Head of caudate nucleus (tissue), 42 donors: ENCODE results near the gene GUCY1B1.
A peak's percentile ranks its signal among the peaks of the same experiment; 100 is the strongest.
"Not testable (repeated sequence)": the region's sequence is repeated elsewhere in the genome, so short reads cannot be mapped to it uniquely, and the experiment has no call there.

Source experiments
- DNase-seq, 42 donors: peaks; one replicate each; pipeline versions ENCODE4 v3.0.0 to v3.0.0-alpha.2; 2020 to 2021; ENCODE audit warnings: mixed read lengths in 7 of 42
- intact Hi-C: fragments of 100-400 bp; cut with DNase I; formaldehyde crosslinking; loops from one replicate; pipeline ENCODE4 v1.15.0; 2022

The GUCY1B1 gene

GRCh38 chr4:155789391-155789790 is 30.6 kb downstream of the GUCY1B1 start:
- intact Hi-C loops, result loop anchor here (5.0 kb wide), 1 partner anchor 347 kb away; no protein-coding TSS in a partner anchor
- DNase-seq, result peak in 2 of 42 donors; percentile 15 to 35

- intact Hi-C loops, result loop anchor here (5.0 kb wide), 1 partner anchor 348 kb away; no protein-coding TSS in a partner anchor
- DNase-seq, result no peak
Measured at GRCh38 chr4:155789982-155790381, 31.2 kb downstream of the GUCY1B1 start.

GRCh38 chr4:155794589-155795236 is 35.9 kb downstream of the GUCY1B1 start:
- no peak for DNase-seq
- intact Hi-C loops, result no loop called here

- DNase-seq, result no peak
- intact Hi-C loops, result no loop called here
Measured at GRCh38 chr4:155795991-155796390, 37.2 kb downstream of the GUCY1B1 start.

GRCh38 chr4:155797581-155797980 is 38.8 kb downstream of the GUCY1B1 start:
- intact Hi-C loops, DNase-seq: not testable (repeated sequence)

- intact Hi-C loops, result no loop called here
Measured at GRCh38 chr4:155799116-155799793, 40.4 kb downstream of the GUCY1B1 start.

GRCh38 chr4:155799794-155800123 is 40.9 kb downstream of the GUCY1B1 start:
- intact Hi-C loops, result loop anchor here (10.0 kb wide), 1 partner anchor 155 kb away; the partner anchor contains the start of gene CTSO
- peak in 18 of 42 donors; percentile 18 to 72 (median 43) for DNase-seq

More at GRCh38 chr4:155799116-155799793, 40.4 kb downstream of the GUCY1B1 start:
- DNase-seq, result no peak

GRCh38 chr4:155800685-155801343 is 42.0 kb downstream of the GUCY1B1 start:
- intact Hi-C loops, result loop anchor here (10.0 kb wide), 1 partner anchor 154 kb away; the partner anchor contains the start of gene CTSO
- no peak for DNase-seq

GRCh38 chr4:155802190-155802959 is 43.6 kb downstream of the GUCY1B1 start:
- DNase-seq, result peak in 4 of 42 donors; percentile 14 to 43 (median 25)
- intact Hi-C loops, result loop anchor here (10.0 kb wide), 1 partner anchor 152 kb away; the partner anchor contains the start of gene CTSO

GRCh38 chr4:155805016-155805415 is 46.2 kb downstream of the GUCY1B1 start:
- DNase-seq, result no peak
- intact Hi-C loops, result loop anchor here (10.0 kb wide), 1 partner anchor 150 kb away; the partner anchor contains the start of gene CTSO

- DNase-seq, result no peak
- intact Hi-C loops, result loop anchor here (10.0 kb wide), 1 partner anchor 148 kb away; the partner anchor contains the start of gene CTSO
Measured at GRCh38 chr4:155807021-155807420, 48.2 kb downstream of the GUCY1B1 start.

GRCh38 chr4:155809835-155810234 is 51.0 kb downstream of the GUCY1B1 start:
- intact Hi-C loops, result loop anchor here (10.0 kb wide), 1 partner anchor 145 kb away; the partner anchor contains the start of gene CTSO
- peak in 11 of 42 donors; percentile 15 to 56 (median 23) for DNase-seq

- intact Hi-C loops, result no loop called here
- DNase-seq, result no peak
Measured at GRCh38 chr4:155811083-155811482, 52.3 kb downstream of the GUCY1B1 start.

GRCh38 chr4:155818639-155819038 is 59.8 kb downstream of the GUCY1B1 start:
- intact Hi-C loops, result no loop called here
- DNase-seq, result no peak

- DNase-seq, result no peak
- intact Hi-C loops, result no loop called here
Measured at GRCh38 chr4:155819066-155819465, 60.2 kb downstream of the GUCY1B1 start.

- intact Hi-C loops, result no loop called here
- no peak for DNase-seq
Measured at GRCh38 chr4:155820887-155821518, 62.2 kb downstream of the GUCY1B1 start.

- intact Hi-C loops, result no loop called here
- DNase-seq, result no peak
Measured at GRCh38 chr4:155822572-155822971, 63.8 kb downstream of the GUCY1B1 start.

- intact Hi-C loops, result no loop called here
- DNase-seq, result no peak
Measured at GRCh38 chr4:155828628-155829027, 69.8 kb downstream of the GUCY1B1 start.
